Mammary epithelial cell (primary cell): ENCODE measurements around the gene CCNK.
A peak's percentile ranks its signal among the peaks of the same experiment; 100 is the strongest.

ENCODE experiments used
- CTCF ChIP-seq, 2 donors: IDR thresholded peaks in 1 of 2; conservative IDR thresholded peaks in 1 of 2; 2 replicates each; pipeline ENCODE4 v1.5.1; 2011 to 2012; ENCODE audit warnings: inconsistent platforms in 2 of 2, low read length in 2 of 2, mild to moderate bottlenecking in 2 of 2, control low read depth in 1 of 2, low read depth in 1 of 2; ENCODE audit not compliant: insufficient read depth in 1 of 2; ENCODE audit errors: extremely low read depth in 1 of 2
- EZH2 ChIP-seq: IDR thresholded peaks from 2 replicates; pipeline ENCODE4 v1.6.1; 2012; ENCODE audit warnings: low read length, inconsistent platforms, borderline replicate concordance

GRCh38 chr14:99518441-99519346 lies 37.5 kb downstream of the CCNK start:
- TF ChIP-seq CTCF (conservative IDR thresholded peaks at IDR 0.05 in 1 of 2, IDR thresholded peaks at IDR 0.05 in 1 of 2; ENCODE audit: extremely low read depth in 1 of 2, insufficient read depth in 1 of 2, low read depth in 1 of 2, low read length in 2 of 2) (peak; percentile 95 to 96), EZH2 (no peak)
